Activated naive CD4-positive, alpha-beta T cell treated with anti-CD3 and anti-CD28 coated beads, Interleukin-2, amount 50 U/mL, for 24 hours (primary cell): ENCODE measurements around the gene GPD1L.
"Not testable (repeated sequence)": the region's sequence is repeated elsewhere in the genome, so short reads cannot be mapped to it uniquely, and the experiment has no call there.

Source experiments
- H3K27ac Mint-ChIP-seq: one replicate; pipeline ENCODE4 v1.8.0; 2021; ENCODE audit warnings: mild to moderate bottlenecking, mixed read lengths
- H3K27me3 Mint-ChIP-seq: one replicate; pipeline ENCODE4 v1.8.0; 2021; ENCODE audit warnings: mixed read lengths
- H3K36me3 Mint-ChIP-seq: one replicate; pipeline ENCODE4 v1.8.0; 2021; ENCODE audit warnings: mixed read lengths
- H3K4me1 Mint-ChIP-seq: one replicate; pipeline ENCODE4 v1.8.0; 2021; ENCODE audit warnings: mixed read lengths
- H3K4me3 Mint-ChIP-seq: one replicate; pipeline ENCODE4 v1.8.0; 2021; ENCODE audit warnings: mild to moderate bottlenecking, mixed read lengths
- H3K9me3 Mint-ChIP-seq: one replicate; pipeline ENCODE4 v1.8.0; 2021; ENCODE audit warnings: mixed read lengths

Gene GPD1L

DNA sequence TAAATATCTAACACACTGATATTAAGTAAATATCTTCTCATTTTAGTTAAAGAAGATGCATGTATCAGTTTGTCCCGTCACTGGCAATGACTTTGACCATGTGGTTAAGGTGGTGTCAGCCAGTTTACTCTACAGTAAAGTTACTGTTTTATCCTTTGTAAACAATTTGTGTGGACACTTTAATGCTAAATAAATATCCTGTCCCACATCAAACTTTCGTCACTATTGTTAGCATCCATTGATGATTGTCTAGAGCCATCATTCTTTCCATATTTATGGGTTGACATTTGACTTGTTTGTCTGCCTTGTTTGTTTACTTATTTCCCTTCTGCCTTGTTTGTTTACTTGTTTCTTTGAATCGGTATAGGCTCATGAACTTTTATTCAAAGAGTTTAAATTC is 11.0 kb upstream of the GPD1L start:
- H3K4me1 Mint-ChIP-seq = peaks cover 8% of the 10 kb centered on the region
- no peak overlapping the region for H3K4me3 Mint-ChIP-seq
- H3K27ac Mint-ChIP-seq = no peak overlapping the region
- no peaks in the 10 kb centered on the region for H3K36me3 Mint-ChIP-seq
- H3K27me3 Mint-ChIP-seq = peaks cover 3% of the 10 kb centered on the region
- H3K9me3 Mint-ChIP-seq = no peaks in the 10 kb centered on the region

- Mint-ChIP-seq H3K4me3 (no peak overlapping the region), H3K27ac (no peak overlapping the region), H3K27me3 (peaks cover 3% of the 10 kb centered on the region), H3K4me1 (no peaks in the 10 kb centered on the region), H3K9me3 (peaks cover 9% of the 10 kb centered on the region), H3K36me3 (peaks cover 8% of the 10 kb centered on the region)
Observed at GRCh38 chr3:32097768-32098167, 8.7 kb upstream of the GPD1L start.

GRCh38 chr3:32098528-32098927 is 7.9 kb upstream of the GPD1L start:
- Mint-ChIP-seq H3K27ac (no peak overlapping the region), H3K36me3 (peaks cover 8% of the 10 kb centered on the region), H3K4me1 (no peaks in the 10 kb centered on the region), H3K9me3 (peaks cover 9% of the 10 kb centered on the region), H3K4me3 (no peak overlapping the region), H3K27me3 (no peaks in the 10 kb centered on the region)

GRCh38 chr3:32100465-32100864 is 6.0 kb upstream of the GPD1L start:
- peaks cover 9% of the 10 kb centered on the region for H3K9me3 Mint-ChIP-seq
- no peaks in the 10 kb centered on the region for H3K4me1 Mint-ChIP-seq
- no peaks in the 10 kb centered on the region for H3K27me3 Mint-ChIP-seq
- H3K27ac Mint-ChIP-seq = no peak overlapping the region
- H3K4me3 Mint-ChIP-seq = no peak overlapping the region
- H3K36me3 Mint-ChIP-seq = peaks cover 8% of the 10 kb centered on the region

DNA sequence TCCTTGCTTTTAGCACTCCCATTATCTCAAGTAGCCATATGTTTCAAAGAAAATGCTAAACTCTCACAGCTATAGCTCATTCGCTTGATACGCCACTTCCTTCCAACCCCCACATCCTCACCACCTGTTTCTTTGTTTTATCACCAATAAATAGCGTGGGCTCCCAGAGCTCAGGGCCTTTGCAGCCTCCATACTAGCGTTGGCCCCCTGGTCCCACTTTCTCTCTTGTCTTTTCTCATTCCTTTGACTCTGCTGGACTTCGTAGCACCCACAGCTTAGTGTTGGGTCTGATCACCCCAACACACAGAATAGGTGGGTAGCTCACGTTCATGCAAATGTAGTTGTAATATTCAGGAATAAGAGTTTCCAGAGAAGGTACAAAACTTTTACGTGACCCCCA is 4.1 kb upstream of the GPD1L start:
- Mint-ChIP-seq H3K4me1 (peaks cover 5% of the 10 kb centered on the region), H3K27me3 (no peaks in the 10 kb centered on the region), H3K9me3 (peaks cover 9% of the 10 kb centered on the region), H3K36me3 (peaks cover 8% of the 10 kb centered on the region), H3K27ac (no peak overlapping the region), H3K4me3 (no peak overlapping the region)

DNA sequence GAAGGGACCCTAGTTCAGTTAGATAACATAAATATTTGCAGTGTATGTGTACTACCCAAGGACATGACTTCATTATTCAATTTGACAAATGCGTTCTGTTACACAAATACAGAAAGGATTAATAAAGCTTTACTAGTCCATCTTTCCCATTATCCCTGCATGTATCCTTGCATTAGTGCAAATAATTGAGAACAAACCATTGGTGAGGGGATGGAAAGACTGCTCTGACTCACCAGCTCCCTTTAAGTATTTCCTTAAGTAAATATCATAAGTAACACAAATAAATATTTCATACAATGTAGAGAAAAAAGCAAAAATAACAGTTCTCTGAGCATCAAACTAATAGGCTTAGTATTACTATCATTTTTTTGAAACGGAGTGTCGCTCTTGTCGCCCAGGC is 1.9 kb upstream of the GPD1L start:
- Mint-ChIP-seq H3K4me3 (no peak overlapping the region), H3K9me3 (peaks cover 9% of the 10 kb centered on the region), H3K36me3 (peaks cover 8% of the 10 kb centered on the region), H3K4me1 (peaks cover 20% of the 10 kb centered on the region), H3K27me3 (no peaks in the 10 kb centered on the region), H3K27ac (no peak overlapping the region)

GRCh38 chr3:32105291-32106131 is 909 bp upstream of the GPD1L start:
- H3K4me3 Mint-ChIP-seq = peak overlapping the region; percentile 98
- peaks cover 11% of the 10 kb centered on the region for H3K36me3 Mint-ChIP-seq
- peaks cover 9% of the 10 kb centered on the region for H3K9me3 Mint-ChIP-seq
- no peaks in the 10 kb centered on the region for H3K27me3 Mint-ChIP-seq
- no peak overlapping the region for H3K27ac Mint-ChIP-seq
- H3K4me1 Mint-ChIP-seq = peaks cover 27% of the 10 kb centered on the region

GRCh38 chr3:32106929-32107362 is 526 bp downstream of the GPD1L start:
- Mint-ChIP-seq H3K27me3 (no peaks in the 10 kb centered on the region), H3K27ac (peak overlapping the region; percentile 80), H3K4me3 (peak overlapping the region; percentile 98), H3K36me3 (peaks cover 5% of the 10 kb centered on the region), H3K4me1 (peaks cover 39% of the 10 kb centered on the region), H3K9me3 (peaks cover 5% of the 10 kb centered on the region)

DNA sequence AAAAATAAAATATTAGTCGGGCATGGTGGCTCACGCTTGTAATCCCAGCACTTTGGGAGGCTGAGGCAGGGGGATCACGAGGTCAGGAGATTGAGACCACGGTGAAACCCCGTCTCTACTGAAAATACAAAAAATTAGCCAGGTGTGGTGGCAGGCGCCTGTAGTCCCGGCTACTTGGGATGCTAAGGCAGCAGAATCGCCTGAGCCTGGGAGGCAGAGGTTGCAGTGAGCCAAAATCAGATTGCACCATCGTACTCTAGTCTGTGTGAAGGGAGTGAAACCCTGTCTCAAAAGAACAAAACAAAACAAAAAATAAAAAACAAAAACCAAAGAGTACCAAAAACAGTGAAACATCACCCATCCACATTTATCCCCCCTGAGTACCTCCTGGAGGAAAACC is 1.8 kb downstream of the GPD1L start:
- Mint-ChIP-seq H3K4me3 (peak overlapping the region; percentile 30), H3K4me1 (peaks cover 49% of the 10 kb centered on the region)
- not testable (repeated sequence) for H3K36me3 Mint-ChIP-seq, H3K27me3 Mint-ChIP-seq, H3K27ac Mint-ChIP-seq, H3K9me3 Mint-ChIP-seq

- Mint-ChIP-seq H3K9me3 (no peaks in the 10 kb centered on the region), H3K27me3 (no peaks in the 10 kb centered on the region), H3K36me3 (peaks cover 3% of the 10 kb centered on the region), H3K4me1 (peaks cover 60% of the 10 kb centered on the region), H3K4me3 (no peak overlapping the region), H3K27ac (peak overlapping the region; percentile 43)
Observed at GRCh38 chr3:32109256-32109655, 2.8 kb downstream of the GPD1L start.

DNA sequence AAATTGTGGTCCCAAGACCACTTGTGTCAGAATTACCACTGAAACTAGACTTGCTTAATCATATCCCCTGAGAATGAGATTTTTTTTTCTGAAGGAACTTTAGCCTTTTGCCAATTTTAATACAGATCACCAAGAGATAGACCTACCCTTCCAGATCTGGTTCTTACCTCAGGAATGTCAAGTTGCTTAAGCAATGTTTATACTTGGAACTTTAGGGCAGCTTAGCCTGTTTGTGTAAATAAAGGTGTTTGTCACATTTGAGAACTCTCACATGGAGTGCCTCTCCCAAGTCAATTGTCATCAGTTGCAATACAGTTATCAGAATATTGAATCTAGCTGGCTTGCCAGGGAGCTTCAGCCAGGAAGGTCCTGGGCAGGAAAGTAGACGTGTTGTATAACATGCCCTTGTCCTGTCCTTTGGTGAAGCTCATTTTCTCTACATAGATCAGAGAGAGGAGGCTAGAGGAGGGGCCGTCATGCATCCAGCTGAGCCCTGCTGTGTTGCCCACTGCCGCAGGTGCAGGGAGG is 3.9 kb downstream of the GPD1L start:
- H3K27me3 Mint-ChIP-seq = no peaks in the 10 kb centered on the region
- peaks cover 6% of the 10 kb centered on the region for H3K36me3 Mint-ChIP-seq
- no peak overlapping the region for H3K4me3 Mint-ChIP-seq
- peaks cover 70% of the 10 kb centered on the region for H3K4me1 Mint-ChIP-seq
- no peaks in the 10 kb centered on the region for H3K9me3 Mint-ChIP-seq
- H3K27ac Mint-ChIP-seq = no peak overlapping the region

DNA sequence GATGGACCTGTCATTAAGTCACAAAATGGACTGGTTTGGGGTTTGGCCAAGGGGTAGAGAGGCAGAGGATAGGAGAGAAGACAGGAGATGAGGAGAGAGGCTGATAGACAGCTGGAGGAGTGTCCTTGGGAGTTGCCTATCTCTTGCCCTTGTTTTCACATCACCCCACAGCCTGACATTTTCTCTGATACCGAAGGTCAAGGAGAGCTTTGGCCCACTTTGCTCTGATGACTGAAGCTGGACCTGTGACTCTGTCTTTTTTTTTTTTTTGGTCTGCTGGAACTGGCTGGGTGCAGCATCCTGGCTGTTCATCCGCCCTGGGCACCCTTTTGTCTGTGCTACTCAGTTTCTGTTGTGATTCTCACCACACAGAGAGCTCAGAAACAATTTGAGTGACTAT is 5.1 kb downstream of the GPD1L start:
- no peaks in the 10 kb centered on the region for H3K9me3 Mint-ChIP-seq
- H3K4me1 Mint-ChIP-seq = peaks cover 77% of the 10 kb centered on the region
- no peaks in the 10 kb centered on the region for H3K27me3 Mint-ChIP-seq
- H3K36me3 Mint-ChIP-seq = peaks cover 7% of the 10 kb centered on the region
- H3K27ac Mint-ChIP-seq = peak overlapping the region; percentile 6
- H3K4me3 Mint-ChIP-seq = no peak overlapping the region

DNA sequence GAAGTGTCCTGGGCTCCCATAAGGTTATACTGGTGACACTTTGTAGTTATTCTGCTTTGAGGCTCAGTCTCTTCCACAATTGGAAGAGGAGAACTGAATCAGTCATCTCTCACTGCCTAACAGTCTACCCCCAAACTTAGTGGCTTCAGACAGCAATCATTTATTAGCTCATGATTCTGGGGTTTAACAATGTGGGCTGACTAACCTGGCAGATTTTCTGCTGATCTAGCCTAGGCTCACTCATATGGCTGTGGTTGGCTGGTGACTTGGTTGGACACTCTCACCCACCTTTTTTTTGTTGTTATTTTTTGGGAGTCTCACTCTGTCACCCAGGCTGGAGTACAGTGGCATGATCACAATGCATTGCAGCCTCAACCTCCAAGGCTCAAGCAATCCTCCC is 7.1 kb downstream of the GPD1L start:
- Mint-ChIP-seq H3K27ac (no peak overlapping the region), H3K4me3 (no peak overlapping the region), H3K9me3 (no peaks in the 10 kb centered on the region), H3K4me1 (peaks cover 78% of the 10 kb centered on the region), H3K27me3 (no peaks in the 10 kb centered on the region), H3K36me3 (peaks cover 7% of the 10 kb centered on the region)

DNA sequence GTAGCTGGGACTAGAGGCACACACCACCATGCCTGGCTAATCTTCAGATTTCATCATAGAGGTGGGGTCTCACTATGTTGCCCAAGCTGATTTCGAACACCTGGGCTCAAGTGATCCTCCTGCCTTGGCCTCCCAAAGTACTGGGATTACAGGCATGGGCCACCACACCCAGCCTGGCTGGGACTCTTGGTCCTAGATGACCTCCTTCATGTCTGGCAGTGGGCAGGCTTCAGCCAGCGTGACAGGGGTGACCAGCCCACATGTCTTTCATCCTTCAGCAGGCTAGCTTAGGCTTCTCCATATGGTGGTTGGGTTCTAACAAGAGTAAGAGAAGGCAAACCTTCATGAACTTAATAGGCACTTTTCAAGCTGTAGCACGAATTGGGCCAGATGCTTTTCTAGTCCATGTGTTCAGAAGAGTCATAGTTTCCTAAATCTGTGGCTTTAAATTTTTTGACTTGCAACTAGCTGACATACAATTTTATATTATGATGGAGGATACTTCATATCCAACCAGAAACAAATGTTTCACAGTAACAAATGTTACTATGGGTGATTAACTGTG is 7.6 kb downstream of the GPD1L start:
- no peaks in the 10 kb centered on the region for H3K27me3 Mint-ChIP-seq
- H3K27ac Mint-ChIP-seq = peak overlapping the region; percentile 77
- peak overlapping the region; percentile 83 for H3K4me3 Mint-ChIP-seq
- peaks cover 82% of the 10 kb centered on the region for H3K4me1 Mint-ChIP-seq
- H3K36me3 Mint-ChIP-seq = peaks cover 7% of the 10 kb centered on the region
- H3K9me3 Mint-ChIP-seq = no peaks in the 10 kb centered on the region

DNA sequence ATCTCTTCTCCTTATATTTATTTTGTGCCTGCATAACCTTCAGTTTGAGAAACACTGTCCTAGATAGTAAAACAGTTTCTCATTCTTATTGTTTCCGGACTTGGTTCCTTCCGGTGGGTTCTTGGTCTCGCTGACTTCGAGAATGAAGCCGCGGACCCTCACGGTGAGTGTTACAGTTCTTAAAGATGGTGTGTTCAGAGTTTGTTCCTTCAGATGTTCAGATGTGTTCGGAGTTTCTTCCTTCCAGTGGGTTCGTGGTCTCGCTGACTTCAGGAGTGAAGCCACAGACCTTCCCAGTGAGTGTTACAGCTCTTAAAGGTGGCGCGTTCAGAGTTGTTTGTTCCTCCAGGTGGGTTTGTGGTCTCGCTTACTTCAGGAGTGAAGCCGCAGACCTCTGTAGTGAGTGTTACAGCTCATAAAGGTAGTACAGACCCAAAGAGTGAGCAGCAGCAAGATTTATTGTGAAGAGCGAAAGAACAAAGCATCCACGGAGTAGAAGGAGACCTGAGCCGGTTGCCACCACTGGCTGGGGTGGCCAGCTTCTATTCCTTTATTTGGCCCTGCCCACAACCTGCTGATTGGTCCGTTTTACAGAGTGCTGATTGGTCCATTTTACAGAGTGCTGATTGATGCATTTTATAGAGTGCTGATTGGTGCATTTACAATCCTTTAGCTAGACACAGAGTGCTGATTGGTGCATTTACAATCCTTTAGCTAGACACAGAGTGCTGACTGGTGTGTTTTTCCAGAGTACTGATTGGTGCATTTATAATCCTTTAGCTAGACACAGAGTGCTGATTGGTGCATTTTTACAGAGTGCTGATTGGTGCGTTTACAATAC is 8.3 kb downstream of the GPD1L start:
- H3K36me3 Mint-ChIP-seq, H3K9me3 Mint-ChIP-seq, H3K27me3 Mint-ChIP-seq: not testable (repeated sequence)
- Mint-ChIP-seq H3K27ac (peak overlapping the region; percentile 69), H3K4me3 (peak overlapping the region; percentile 83), H3K4me1 (peaks cover 82% of the 10 kb centered on the region)

GRCh38 chr3:32117320-32117719 is 10.9 kb downstream of the GPD1L start:
- no peaks in the 10 kb centered on the region for H3K27me3 Mint-ChIP-seq
- H3K27ac Mint-ChIP-seq = no peak overlapping the region
- H3K4me1 Mint-ChIP-seq = peaks cover 72% of the 10 kb centered on the region
- H3K36me3 Mint-ChIP-seq = peaks cover 5% of the 10 kb centered on the region
- H3K4me3 Mint-ChIP-seq = no peak overlapping the region
- no peaks in the 10 kb centered on the region for H3K9me3 Mint-ChIP-seq
